Gastrocnemius medialis (tissue), 4 donors: Measurements from ENCODE around the gene CAPN5. TPM values are rescaled to one million over a fixed set of nuclear protein-coding genes. Genes with fewer than 3 reads are reported as not detected.

ENCODE experiments used
- ATAC-seq, 2 donors: fragments of 150-250 bp; one replicate each; pipeline ENCODE4 v1.9.1; 2016
- DNase-seq, 2 donors: peaks; one replicate each; pipeline ENCODE4 v3.0.0-alpha.2; 2019
- H3K27ac ChIP-seq, 4 donors: fragments of 200-600 bp; sonication (generic); 1 replicate in 1 of 4; 2 replicates in 3 of 4; pipeline ENCODE4 v1.5.1; 2016 to 2018; ENCODE audit warnings: mild to moderate bottlenecking in 2 of 4, moderate library complexity in 1 of 4
- H3K27me3 ChIP-seq, 3 donors: fragments of 200-600 bp; sonication (generic) in 2 of 3; 1 replicate in 1 of 3; 2 replicates in 2 of 3; pipeline versions ENCODE4 v1.5.1 to v1.6.0; 2016 to 2019; ENCODE audit warnings: mild to moderate bottlenecking in 1 of 3, moderate library complexity in 1 of 3
- H3K36me3 ChIP-seq, 2 donors: fragments of 200-600 bp; sonication (generic) in 1 of 2; one replicate each; pipeline ENCODE4 v1.5.1; 2017 to 2018
- H3K4me1 ChIP-seq, 2 donors: fragments of 200-600 bp; sonication (generic) in 1 of 2; one replicate each; pipeline ENCODE4 v1.5.1; 2016 to 2017; ENCODE audit warnings: mild to moderate bottlenecking in 2 of 2
- H3K4me3 ChIP-seq, 4 donors: fragments of 200-600 bp; sonication (generic) in 3 of 4; 1 replicate in 1 of 4; 2 replicates in 3 of 4; pipeline ENCODE4 v1.5.1; 2016 to 2019; ENCODE audit warnings: mild to moderate bottlenecking in 2 of 4
- H3K9me3 ChIP-seq, 3 donors: fragments of 200-600 bp; sonication (generic) in 2 of 3; 1 replicate in 1 of 3; 2 replicates in 2 of 3; pipeline ENCODE4 v1.5.1; 2016 to 2019
- POLR2A ChIP-seq, 2 donors: fragments of 450-650 bp; IDR thresholded peaks; one replicate each; pipeline ENCODE4 v1.6.1; 2017; ENCODE audit warnings: antibody characterized with exemption in 2 of 2, mild to moderate bottlenecking in 2 of 2, moderate library complexity in 2 of 2
- in situ Hi-C, 4 donors: fragments of 200-750 bp; cut with MboI; loops; one replicate each; pipeline versions ENCODE4 v1.15.0 to v1.8.0; 2017; ENCODE audit warnings: low sequenced_read_pairs in 4 of 4
- intact Hi-C: fragments of 100-400 bp; cut with DNase I; formaldehyde crosslinking; loops from one replicate; pipeline ENCODE4 v1.15.1; 2023; ENCODE audit warnings: low total_unique reads
- total RNA-seq, 4 donors: library from RNA; depleted of rRNA; stranded (reverse); fragments of >200 nt; gene quantifications; one replicate each; pipeline versions ENCODE4 v1.1.0 to v1.2.3, GENCODE V29; 2016
- TF ChIP-seq, protein P1 (sequence below), 5 experiments: fragments of 450-650 bp in 3 of 5; fragments of 200-600 bp in 2 of 5; sonication (generic) in 2 of 5; IDR thresholded peaks in 4 of 5; conservative IDR thresholded peaks in 1 of 5; 1 replicate in 4 of 5; 2 replicates in 1 of 5; pipeline ENCODE4 v1.5.1; 2016 to 2019; ENCODE audit warnings: antibody characterized with exemption in 5 of 5, mild to moderate bottlenecking in 3 of 5, moderate library complexity in 3 of 5

Gene CAPN5
- total RNA-seq, 4 donors from 2014 or later = 0.58 to 12.4 (median 1.5) TPM

DNA sequence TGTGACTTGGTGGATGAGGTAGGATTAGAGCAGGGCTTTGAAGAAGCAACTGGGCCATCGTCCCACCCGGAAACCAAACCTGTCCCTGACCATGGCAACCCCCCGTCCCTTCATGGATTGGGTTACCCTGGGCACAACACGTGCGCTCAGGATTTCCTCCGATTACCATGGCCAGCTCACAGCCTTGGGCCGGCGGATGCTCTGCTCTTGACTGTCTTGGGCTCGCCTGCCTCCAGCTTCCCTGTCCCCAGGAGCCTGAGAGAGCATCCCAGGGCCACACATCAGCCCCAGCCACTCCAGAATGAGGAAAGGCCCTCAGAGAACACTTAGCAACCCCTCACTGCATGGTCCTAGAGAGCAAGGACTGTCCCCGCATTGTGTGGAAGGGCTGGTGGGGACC lies 84.1 kb downstream of the CAPN5 start:
- H3K4me1 ChIP-seq = peaks cover 6 to 9% of the 10 kb centered on the region in 2 donors

DNA sequence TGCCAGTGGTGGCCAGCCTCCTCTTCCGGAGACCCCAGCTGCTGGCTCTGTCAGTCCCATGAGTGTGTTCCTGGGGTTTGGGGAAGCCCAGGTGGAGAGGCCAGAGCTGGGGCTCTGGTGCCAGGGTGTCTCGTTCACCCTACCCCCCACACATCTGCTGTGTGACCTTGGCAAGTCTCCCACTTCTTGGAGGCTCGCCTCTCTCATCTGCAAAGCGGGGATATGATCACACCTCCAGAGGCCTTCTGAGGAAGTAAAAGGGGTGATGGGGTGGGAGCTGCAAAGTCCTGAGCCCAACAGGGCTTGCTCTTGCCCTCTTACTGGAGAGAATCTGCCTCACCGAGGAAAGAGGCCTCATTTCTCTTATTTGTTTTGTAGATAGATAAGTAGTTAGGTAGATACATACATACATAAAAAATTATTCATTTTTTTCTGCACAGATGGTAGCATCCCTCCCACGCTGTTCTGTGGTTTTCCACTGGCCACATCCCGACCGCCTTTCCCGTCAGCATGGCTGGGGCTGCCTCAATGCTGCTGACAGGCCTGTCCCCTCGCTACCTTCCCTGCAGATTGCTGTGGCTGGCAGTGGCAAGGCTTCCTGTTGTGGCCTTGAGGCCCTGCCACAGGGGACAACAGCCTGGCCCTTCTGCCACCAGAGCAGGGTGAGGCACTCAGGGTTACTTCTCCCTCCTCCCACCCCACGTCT lies 85.2 kb downstream of the CAPN5 start:
- peaks cover 6 to 9% of the 10 kb centered on the region in 2 donors for H3K4me1 ChIP-seq
- in situ Hi-C loops = no loop called here

More for the DNA sequence above, 84.1 kb downstream of the CAPN5 start:
- H3K27me3 ChIP-seq = no peaks in the 10 kb centered on the region
- intact Hi-C loops (no loop called here), in situ Hi-C loops (no loop called here)
- no peak for ATAC-seq
- no peak overlapping the region for H3K27ac ChIP-seq
- no peaks in the 10 kb centered on the region for H3K36me3 ChIP-seq
- no peak for DNase-seq
- no peaks in the 10 kb centered on the region for H3K9me3 ChIP-seq
- TF ChIP-seq POLR2A (IDR thresholded peaks at IDR 0.05) = no peak
- TF ChIP-seq, protein P1, sequence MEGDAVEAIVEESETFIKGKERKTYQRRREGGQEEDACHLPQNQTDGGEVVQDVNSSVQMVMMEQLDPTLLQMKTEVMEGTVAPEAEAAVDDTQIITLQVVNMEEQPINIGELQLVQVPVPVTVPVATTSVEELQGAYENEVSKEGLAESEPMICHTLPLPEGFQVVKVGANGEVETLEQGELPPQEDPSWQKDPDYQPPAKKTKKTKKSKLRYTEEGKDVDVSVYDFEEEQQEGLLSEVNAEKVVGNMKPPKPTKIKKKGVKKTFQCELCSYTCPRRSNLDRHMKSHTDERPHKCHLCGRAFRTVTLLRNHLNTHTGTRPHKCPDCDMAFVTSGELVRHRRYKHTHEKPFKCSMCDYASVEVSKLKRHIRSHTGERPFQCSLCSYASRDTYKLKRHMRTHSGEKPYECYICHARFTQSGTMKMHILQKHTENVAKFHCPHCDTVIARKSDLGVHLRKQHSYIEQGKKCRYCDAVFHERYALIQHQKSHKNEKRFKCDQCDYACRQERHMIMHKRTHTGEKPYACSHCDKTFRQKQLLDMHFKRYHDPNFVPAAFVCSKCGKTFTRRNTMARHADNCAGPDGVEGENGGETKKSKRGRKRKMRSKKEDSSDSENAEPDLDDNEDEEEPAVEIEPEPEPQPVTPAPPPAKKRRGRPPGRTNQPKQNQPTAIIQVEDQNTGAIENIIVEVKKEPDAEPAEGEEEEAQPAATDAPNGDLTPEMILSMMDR (IDR thresholded peaks at IDR 0.05 in 4 of 5, conservative IDR thresholded peaks at IDR 0.05 in 1 of 5) = no peak
- no peak overlapping the region for H3K4me3 ChIP-seq

DNA sequence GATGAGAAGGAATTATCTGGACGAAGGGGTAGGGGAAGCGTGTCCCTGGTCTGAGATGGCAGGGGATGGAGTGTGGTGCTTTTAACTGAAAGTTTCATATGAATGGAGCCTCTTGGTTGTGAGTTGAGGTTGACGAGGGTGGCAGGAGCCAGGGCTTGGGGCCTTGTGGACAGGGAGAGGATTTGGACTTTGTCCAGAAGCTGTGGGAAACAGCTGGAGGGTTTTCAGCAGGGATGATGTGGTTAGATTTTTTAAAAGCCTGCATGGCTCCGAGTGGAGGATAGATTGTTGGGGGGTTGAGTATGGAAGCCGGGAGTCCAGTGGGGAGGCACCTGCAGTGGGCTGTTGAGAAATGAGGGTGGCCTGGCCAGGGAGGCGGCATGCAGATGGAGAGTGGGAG lies 86.1 kb downstream of the CAPN5 start:
- ATAC-seq = no peak
- Histone ChIP-seq H3K27ac (no peak overlapping the region), H3K4me3 (no peak overlapping the region), H3K27me3 (no peaks in the 10 kb centered on the region), H3K9me3 (no peaks in the 10 kb centered on the region), H3K4me1 (peaks cover 6 to 9% of the 10 kb centered on the region in 2 donors), H3K36me3 (no peaks in the 10 kb centered on the region)
- in situ Hi-C loops = no loop called here
- TF ChIP-seq, protein P1 (IDR thresholded peaks at IDR 0.05 in 4 of 5, conservative IDR thresholded peaks at IDR 0.05 in 1 of 5) = no peak
- TF ChIP-seq POLR2A (IDR thresholded peaks at IDR 0.05) = no peak
- DNase-seq = no peak
- intact Hi-C loops = no loop called here

More for the DNA sequence above, 85.2 kb downstream of the CAPN5 start:
- Histone ChIP-seq H3K4me3 (no peak overlapping the region), H3K27ac (no peak overlapping the region), H3K36me3 (no peaks in the 10 kb centered on the region), H3K27me3 (no peaks in the 10 kb centered on the region), H3K9me3 (no peaks in the 10 kb centered on the region)
- DNase-seq = no peak
- TF ChIP-seq, protein P1 (IDR thresholded peaks at IDR 0.05 in 4 of 5, conservative IDR thresholded peaks at IDR 0.05 in 1 of 5) = no peak
- TF ChIP-seq POLR2A (IDR thresholded peaks at IDR 0.05) = no peak
- intact Hi-C loops = no loop called here
- no peak for ATAC-seq

DNA sequence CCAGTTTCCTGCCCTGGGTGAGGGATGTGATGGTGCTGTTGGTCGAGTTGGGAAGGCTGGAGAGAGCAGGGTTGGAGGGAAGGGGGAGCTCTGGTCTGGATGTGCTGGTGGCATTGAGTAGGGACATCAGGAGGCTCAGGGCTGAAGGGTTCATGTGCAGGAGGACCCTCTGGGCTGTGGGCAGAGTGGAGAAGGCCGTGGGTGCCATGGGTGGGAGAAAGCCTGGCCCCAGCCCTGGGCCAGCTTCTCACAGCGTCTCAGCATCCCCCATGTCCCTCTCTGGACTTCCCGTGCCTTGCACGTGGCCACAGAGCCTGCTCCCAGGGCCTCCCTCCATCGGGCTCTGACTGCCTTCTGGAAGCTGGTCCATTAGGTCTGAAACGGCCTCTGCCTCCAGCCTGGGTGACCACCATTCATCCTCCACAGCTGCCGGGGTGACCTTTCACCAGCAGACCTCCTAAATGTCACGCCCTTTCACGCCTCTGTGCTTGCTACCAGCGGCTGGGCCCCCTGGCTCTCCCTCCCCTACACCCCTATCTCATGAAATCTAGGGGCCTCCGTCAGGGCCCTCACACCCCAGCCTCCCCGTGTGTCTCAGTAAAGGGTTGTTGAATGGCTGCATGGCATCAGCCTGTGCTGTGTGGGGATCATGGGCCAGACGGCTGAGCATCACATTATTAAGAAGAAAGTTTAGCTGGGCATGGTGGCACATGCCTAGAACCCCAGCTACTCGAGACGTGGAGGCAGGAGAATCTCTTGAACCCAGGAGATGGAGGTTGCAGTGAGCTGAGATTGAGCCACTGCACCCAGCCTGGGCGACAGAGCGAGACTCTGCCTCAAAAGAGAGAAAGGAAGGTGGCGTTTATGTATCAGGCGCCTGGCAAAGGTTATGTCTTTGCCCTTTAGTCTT lies 86.8 kb downstream of the CAPN5 start:
- H3K27me3 ChIP-seq = no peaks in the 10 kb centered on the region
- ATAC-seq = no peak
- H3K4me1 ChIP-seq = peaks cover 6 to 9% of the 10 kb centered on the region in 2 donors
- no peak for DNase-seq
- intact Hi-C loops = no loop called here
- no peaks in the 10 kb centered on the region for H3K9me3 ChIP-seq
- no peak overlapping the region for H3K27ac ChIP-seq
- TF ChIP-seq, protein P1 (IDR thresholded peaks at IDR 0.05 in 4 of 5, conservative IDR thresholded peaks at IDR 0.05 in 1 of 5) = no peak
- no peak for TF ChIP-seq POLR2A (IDR thresholded peaks at IDR 0.05)
- no peaks in the 10 kb centered on the region for H3K36me3 ChIP-seq
- in situ Hi-C loops = no loop called here
- no peak overlapping the region for H3K4me3 ChIP-seq
